ENCODE data around the gene CKS1B.

CKS1B gene

GRCh38 chr1:155002464-155003226, 28.2 kb downstream of the CKS1B start, which contains the start of gene ZBTB7B:
TSS of gene ZBTB7B (plus strand) at chr1:155002802. CDS start at chr1:155014661, 11,859 bp downstream.
- peak in 7 of 14 donors; percentile 50 to 91 (median 66) for DNase-seq

- DNase-seq = peak in 7 of 14 donors; percentile 41 to 79 (median 64)
Measured at GRCh38 chr1:155003227-155003765, 28.8 kb downstream of the CKS1B start.

- peak in 12 of 14 donors; percentile 51 to 89 (median 61) for DNase-seq
Measured at GRCh38 chr1:155003766-155004351, 29.4 kb downstream of the CKS1B start.

- DNase-seq = peak in 7 of 14 donors; percentile 48 to 81 (median 65)
Measured at GRCh38 chr1:155004352-155005075, 30.0 kb downstream of the CKS1B start.

- peak in 11 of 14 donors; percentile 53 to 83 (median 71) for DNase-seq
Measured at GRCh38 chr1:155005076-155006011, 30.9 kb downstream of the CKS1B start.

- DNase-seq = peak in 7 of 14 donors; percentile 31 to 71 (median 52)
Measured at GRCh38 chr1:155006601-155007101, 32.2 kb downstream of the CKS1B start.

- DNase-seq = peak in 9 of 14 donors; percentile 25 to 77 (median 52)
Measured at GRCh38 chr1:155007251-155007828, 32.9 kb downstream of the CKS1B start.

GRCh38 chr1:155008015-155008941, 33.8 kb downstream of the CKS1B start:
- peak in 8 of 14 donors; percentile 22 to 67 (median 50) for DNase-seq

GRCh38 chr1:155009221-155009711, 34.8 kb downstream of the CKS1B start:
- DNase-seq = peak in 2 of 14 donors; percentile 16 to 34

GRCh38 chr1:155009742-155010141, 35.3 kb downstream of the CKS1B start:
- no peak for DNase-seq

GRCh38 chr1:155010211-155010918, 35.9 kb downstream of the CKS1B start:
- peak in 2 of 14 donors; percentile 16 to 31 for DNase-seq

- DNase-seq = no peak
Measured at GRCh38 chr1:155011004-155011416, 36.5 kb downstream of the CKS1B start.

GRCh38 chr1:155011437-155012025, 37.0 kb downstream of the CKS1B start:
- DNase-seq = no peak

GRCh38 chr1:155012026-155012546, 37.6 kb downstream of the CKS1B start:
- peak in 12 of 14 donors; percentile 18 to 93 (median 70) for DNase-seq

GRCh38 chr1:155012776-155013602, 38.5 kb downstream of the CKS1B start:
- DNase-seq = no peak

GRCh38 chr1:155013632-155014031, 39.2 kb downstream of the CKS1B start:
- DNase-seq = no peak

Measured in C1 segment of cervical spinal cord (tissue), 14 donors.